Measurements from ENCODE around the gene MAPK8IP3. TPM values are rescaled to one million over a fixed set of nuclear protein-coding genes. Genes with fewer than 3 reads are reported as not detected.
A peak's percentile ranks its signal among the peaks of the same experiment; 100 is the strongest.
"Not testable (repeated sequence)": the region's sequence is repeated elsewhere in the genome, so short reads cannot be mapped to it uniquely, and the experiment has no call there.

Gene MAPK8IP3
- total and polyA plus RNA-seq, 7 donors, result 11.7 to 31.6 (median 22.6) TPM

DNA sequence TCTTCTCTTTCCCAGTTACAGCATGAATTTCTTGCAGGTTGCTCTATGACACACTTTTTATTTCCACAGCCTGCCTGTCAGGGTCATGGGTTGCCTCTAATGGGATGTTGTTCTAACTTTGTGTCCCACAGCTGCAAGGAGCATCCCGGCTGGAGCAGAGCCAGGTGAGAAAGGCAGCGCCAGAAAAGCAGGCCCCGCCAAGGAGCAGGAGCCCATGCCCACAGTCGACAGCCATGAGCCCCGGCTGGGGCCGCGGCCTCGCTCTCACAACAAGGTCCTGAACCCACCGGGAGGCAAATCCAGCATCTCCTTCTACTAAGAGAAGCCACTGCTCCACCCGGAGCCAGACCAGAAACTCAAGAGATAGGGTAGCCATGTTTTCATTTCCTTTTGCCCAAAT, 7.3 kb upstream of the MAPK8IP3 start:
- DNase-seq (no peak), ATAC-seq (no peak)
- TF ChIP-seq, protein P1, sequence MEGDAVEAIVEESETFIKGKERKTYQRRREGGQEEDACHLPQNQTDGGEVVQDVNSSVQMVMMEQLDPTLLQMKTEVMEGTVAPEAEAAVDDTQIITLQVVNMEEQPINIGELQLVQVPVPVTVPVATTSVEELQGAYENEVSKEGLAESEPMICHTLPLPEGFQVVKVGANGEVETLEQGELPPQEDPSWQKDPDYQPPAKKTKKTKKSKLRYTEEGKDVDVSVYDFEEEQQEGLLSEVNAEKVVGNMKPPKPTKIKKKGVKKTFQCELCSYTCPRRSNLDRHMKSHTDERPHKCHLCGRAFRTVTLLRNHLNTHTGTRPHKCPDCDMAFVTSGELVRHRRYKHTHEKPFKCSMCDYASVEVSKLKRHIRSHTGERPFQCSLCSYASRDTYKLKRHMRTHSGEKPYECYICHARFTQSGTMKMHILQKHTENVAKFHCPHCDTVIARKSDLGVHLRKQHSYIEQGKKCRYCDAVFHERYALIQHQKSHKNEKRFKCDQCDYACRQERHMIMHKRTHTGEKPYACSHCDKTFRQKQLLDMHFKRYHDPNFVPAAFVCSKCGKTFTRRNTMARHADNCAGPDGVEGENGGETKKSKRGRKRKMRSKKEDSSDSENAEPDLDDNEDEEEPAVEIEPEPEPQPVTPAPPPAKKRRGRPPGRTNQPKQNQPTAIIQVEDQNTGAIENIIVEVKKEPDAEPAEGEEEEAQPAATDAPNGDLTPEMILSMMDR (IDR thresholded peaks at IDR 0.05), result no peak
- intact Hi-C loops (cut with DNase I), result no loop called here
- Histone ChIP-seq H3K4me3 (no peak overlapping the region), H3K27me3 (ENCODE audit: insufficient read depth in 3 of 3, low read length in 2 of 3) (no peaks in the 10 kb centered on the region), H3K36me3 (ENCODE audit: insufficient read depth in 1 of 2, low read depth in 1 of 2) (peaks cover 5 to 71% of the 10 kb centered on the region in 2 donors), H3K4me1 (no peaks in the 10 kb centered on the region), H3K9me3 (no peaks in the 10 kb centered on the region), H3K27ac (no peak overlapping the region)
- WGBS, 3 donors, result 72 to 83% (median 79%) methylated on average over 10 of the region's 10 CpGs

DNA sequence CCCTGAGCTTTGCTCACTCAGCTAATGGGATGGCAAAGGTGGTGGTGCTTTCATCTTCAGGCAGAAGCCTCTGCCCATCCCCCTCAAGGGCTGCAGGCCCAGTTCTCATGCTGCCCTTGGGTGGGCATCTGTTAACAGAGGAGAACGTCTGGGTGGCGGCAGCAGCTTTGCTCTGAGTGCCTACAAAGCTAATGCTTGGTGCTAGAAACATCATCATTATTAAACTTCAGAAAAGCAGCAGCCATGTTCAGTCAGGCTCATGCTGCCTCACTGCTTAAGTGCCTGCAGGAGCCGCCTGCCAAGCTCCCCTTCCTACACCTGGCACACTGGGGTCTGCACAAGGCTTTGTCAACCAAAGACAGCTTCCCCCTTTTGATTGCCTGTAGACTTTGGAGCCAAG, 5.7 kb upstream of the MAPK8IP3 start:
- 88 to 90% (median 88%) methylated on average over 3 of the region's 3 CpGs for WGBS, 3 donors
- Histone ChIP-seq H3K27ac (no peak overlapping the region), H3K4me1 (no peaks in the 10 kb centered on the region), H3K4me3 (no peak overlapping the region), H3K36me3 (ENCODE audit: insufficient read depth in 1 of 2, low read depth in 1 of 2) (peaks cover 2 to 56% of the 10 kb centered on the region in 2 donors), H3K27me3 (ENCODE audit: insufficient read depth in 3 of 3, low read length in 2 of 3) (no peaks in the 10 kb centered on the region), H3K9me3 (no peaks in the 10 kb centered on the region)
- ATAC-seq, result no peak
- intact Hi-C loops (cut with DNase I), result loop anchor here (10.0 kb wide), 1 partner anchor 85 kb away; the partner anchor contains the start of genes CRAMP1 (in 2 of the 2) and IFT140 (in 2 of the 2)
- TF ChIP-seq, protein P1 (IDR thresholded peaks at IDR 0.05), result no peak
- DNase-seq, result no peak

DNA sequence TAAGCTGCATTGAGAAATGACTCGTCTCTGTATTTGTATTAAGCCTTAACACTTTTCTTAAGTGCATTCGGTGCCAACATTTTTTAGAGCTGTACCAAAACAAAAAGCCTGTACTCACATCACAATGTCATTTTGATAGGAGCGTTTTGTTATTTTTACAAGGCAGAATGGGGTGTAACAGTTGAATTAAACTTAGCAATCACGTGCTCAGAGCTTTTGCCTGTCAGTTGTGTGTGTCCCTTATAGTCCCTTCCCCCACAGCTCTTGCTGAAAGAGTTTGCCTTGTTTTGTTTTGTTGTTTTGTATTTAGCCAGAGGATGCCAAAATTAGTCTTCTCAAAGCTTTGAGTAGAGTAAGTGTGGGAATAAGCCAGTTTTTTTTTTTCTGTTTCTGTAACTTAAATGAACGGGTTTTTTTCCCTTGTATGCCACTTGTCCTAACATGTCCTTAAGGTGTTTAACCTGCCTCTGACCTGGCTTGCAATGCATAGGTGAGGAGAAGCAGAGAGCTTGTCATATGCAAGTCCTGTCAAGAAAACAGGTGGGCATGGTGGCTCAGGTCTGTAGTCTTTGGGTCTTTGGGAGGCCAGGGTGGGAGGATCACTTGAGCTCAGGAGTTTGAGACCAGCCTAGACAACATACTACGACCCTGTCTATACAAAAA, 4.6 kb upstream of the MAPK8IP3 start:
- peaks cover 2 to 53% of the 10 kb centered on the region in 2 donors for H3K36me3 ChIP-seq (ENCODE audit: insufficient read depth in 1 of 2, low read depth in 1 of 2)
- TF ChIP-seq, protein P1 (IDR thresholded peaks at IDR 0.05), result no peak
- DNase-seq (no peak), ATAC-seq (no peak)
- H3K27me3 ChIP-seq (ENCODE audit: insufficient read depth in 3 of 3, low read length in 2 of 3), result no peaks in the 10 kb centered on the region
- intact Hi-C loops (cut with DNase I), result loop anchor here (10.0 kb wide), 1 partner anchor 87 kb away; the partner anchor contains the start of genes CRAMP1 (in 2 of the 2) and IFT140 (in 2 of the 2)
- no peaks in the 10 kb centered on the region for H3K4me1 ChIP-seq
- 86 to 94% (median 88%) methylated on average over 6 of the region's 6 CpGs for WGBS, 3 donors
- no peak overlapping the region for H3K4me3 ChIP-seq
- H3K9me3 ChIP-seq, result no peaks in the 10 kb centered on the region
- no peak overlapping the region for H3K27ac ChIP-seq

DNA sequence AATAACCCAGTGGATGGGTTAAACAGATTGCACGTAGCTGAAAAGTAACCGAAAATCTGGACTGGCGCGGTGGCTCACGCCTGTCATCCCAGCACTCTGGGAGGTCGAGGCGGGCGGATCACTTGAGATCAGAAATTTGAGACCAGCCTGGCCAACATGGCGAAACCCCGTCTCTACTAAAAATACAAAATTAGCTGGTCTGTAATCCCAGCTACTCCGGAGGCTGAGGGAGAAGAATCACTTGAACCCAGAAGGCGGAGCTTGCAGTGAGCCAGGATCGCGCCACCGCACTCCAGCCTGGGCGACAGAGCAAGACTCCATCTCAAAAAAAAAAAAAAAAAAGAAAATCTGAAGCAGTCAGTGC, 689 bp upstream of the MAPK8IP3 start:
- peak; percentile 42 to 66 for DNase-seq
- peak overlapping the region; percentile 96 for H3K4me3 ChIP-seq
- WGBS, 3 donors, result 0 to 1% (median 0%) methylated on average over 16 of the region's 16 CpGs
- peaks cover 29% of the 10 kb centered on the region for H3K4me1 ChIP-seq
- not testable (repeated sequence) for H3K27me3 ChIP-seq (ENCODE audit: insufficient read depth in 3 of 3, low read length in 2 of 3); H3K9me3 ChIP-seq
- peak; percentile 9 to 56 (median 42) for ATAC-seq
- intact Hi-C loops (cut with DNase I), result loop anchor here (5.0 to 10.0 kb wide), 4 partner anchors 67 to 328 kb away; partner anchors contain the start of genes CRAMP1 (in 2 of the 2), IFT140 (in 2 of the 2), EME2 (in 1 of the 2) and MRPS34 (in 1 of the 2)
- H3K36me3 ChIP-seq (ENCODE audit: insufficient read depth in 1 of 2, low read depth in 1 of 2), result peaks cover 2 to 17% of the 10 kb centered on the region in 2 donors
- H3K27ac ChIP-seq, result peak overlapping the region; percentile 99

DNA sequence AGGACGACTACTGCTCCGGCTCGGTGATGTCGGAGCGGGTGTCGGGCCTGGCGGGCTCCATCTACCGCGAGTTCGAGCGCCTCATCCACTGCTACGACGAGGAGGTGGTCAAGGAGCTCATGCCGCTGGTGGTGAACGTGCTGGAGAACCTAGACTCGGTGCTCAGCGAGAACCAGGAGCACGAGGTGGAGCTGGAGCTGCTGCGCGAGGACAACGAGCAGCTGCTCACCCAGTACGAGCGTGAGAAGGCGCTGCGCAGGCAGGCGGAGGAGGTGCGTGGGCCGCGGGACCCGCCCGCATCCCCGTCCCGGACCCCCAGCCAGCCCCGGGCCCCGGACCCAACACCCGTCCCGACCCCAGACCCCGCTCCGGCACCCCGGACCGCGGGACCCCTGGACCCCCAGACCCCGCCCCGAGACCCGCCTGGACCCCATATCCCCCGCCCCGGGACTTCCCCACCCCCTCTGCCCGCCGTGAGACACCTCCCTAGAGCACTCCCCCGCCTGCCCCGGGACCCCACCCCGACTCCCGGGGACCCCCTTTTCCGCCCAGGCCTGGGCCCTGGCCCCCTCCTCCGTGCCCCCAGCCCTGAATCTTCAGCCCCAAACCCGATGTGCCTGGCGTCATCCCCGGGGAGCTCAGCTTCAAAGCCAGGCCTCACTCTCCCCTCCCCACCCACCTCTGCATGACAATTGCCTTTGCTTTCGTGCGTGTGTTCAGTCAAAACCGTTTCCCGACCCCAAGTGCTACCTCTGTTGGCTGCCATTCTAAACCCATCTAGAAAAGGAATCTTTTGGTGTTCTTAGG, 594 bp downstream of the MAPK8IP3 start:
- ATAC-seq, result peak; percentile 17 to 29 (median 24)
- intact Hi-C loops (cut with DNase I), result loop anchor here (5.0 to 10.0 kb wide), 4 partner anchors 66 to 329 kb away; partner anchors contain the start of genes CRAMP1 (in 2 of the 2), IFT140 (in 2 of the 2), EME2 (in 1 of the 2) and MRPS34 (in 1 of the 2)
- H3K27me3 ChIP-seq (ENCODE audit: insufficient read depth in 3 of 3, low read length in 2 of 3), result no peaks in the 10 kb centered on the region
- TF ChIP-seq, protein P1 (IDR thresholded peaks at IDR 0.05), result no peak
- peaks cover 2 to 11% of the 10 kb centered on the region in 2 donors for H3K36me3 ChIP-seq (ENCODE audit: insufficient read depth in 1 of 2, low read depth in 1 of 2)
- DNase-seq, result no peak
- WGBS, 3 donors, result 0 to 1% (median 0%) methylated on average over 33 to 60 of the region's 62 CpGs
- no peaks in the 10 kb centered on the region for H3K9me3 ChIP-seq
- peak overlapping the region; percentile 96 for H3K4me3 ChIP-seq
- peak overlapping the region; percentile 99 for H3K27ac ChIP-seq
- H3K4me1 ChIP-seq, result peaks cover 29% of the 10 kb centered on the region

Measured in psoas muscle (tissue), 8 donors.